Activated T-cell treated with anti-CD3 and anti-CD28 coated beads, Interleukin-2, amount 50 U/mL, for 48 hours (primary cell): ENCODE measurements around the gene CLBA1.
"Not testable (repeated sequence)": the region's sequence is repeated elsewhere in the genome, so short reads cannot be mapped to it uniquely, and the experiment has no call there.

Experiments
- DNase-seq, 2 experiments: peaks; one replicate each; pipeline ENCODE4 v3.0.0-alpha.2; 2020

CLBA1 gene

DNA sequence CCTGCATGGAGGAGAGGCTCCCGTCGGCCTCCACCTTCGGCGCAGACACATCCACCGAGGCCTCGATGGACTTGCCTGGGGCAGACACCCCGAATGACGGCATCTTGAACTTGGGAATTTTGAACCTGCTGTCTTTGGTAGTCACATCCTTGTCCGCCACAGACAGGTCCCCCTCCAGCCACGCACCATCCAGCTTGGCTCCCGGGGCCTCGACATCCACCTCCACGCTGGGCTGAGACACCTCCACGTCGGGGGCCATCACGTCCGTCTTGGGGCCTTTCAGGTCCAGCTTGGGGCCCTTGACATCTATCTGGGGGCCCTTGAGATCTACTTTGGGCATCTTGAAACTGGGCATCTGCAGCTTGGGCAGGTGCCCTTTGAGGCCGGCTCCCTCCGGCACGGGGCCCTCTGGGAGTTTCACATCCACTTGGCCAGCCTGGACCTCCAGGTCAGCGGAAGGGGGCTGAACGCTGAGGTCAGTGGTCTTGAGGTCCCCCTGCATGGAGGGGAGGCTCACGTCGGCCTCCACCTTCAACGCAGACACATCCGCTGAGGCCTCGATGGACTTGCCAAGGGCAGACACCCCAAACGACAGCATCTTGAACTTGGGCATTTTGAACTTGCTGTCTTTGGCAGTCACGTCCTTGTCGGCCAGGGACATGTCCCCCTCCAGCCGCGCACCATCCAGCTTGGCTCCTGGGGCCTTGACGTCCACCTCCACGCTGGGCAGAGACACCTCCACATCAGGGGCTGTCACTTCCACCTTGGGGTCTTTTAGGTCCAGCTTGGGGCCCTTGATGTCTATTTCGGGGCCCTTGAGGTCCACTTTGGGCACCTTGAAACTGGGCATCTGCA, 37.5 kb upstream of the CLBA1 start:
- not testable (repeated sequence) for DNase-seq

GRCh38 chr14:104948736-104949031, 36.9 kb upstream of the CLBA1 start:
- no peak for DNase-seq

DNA sequence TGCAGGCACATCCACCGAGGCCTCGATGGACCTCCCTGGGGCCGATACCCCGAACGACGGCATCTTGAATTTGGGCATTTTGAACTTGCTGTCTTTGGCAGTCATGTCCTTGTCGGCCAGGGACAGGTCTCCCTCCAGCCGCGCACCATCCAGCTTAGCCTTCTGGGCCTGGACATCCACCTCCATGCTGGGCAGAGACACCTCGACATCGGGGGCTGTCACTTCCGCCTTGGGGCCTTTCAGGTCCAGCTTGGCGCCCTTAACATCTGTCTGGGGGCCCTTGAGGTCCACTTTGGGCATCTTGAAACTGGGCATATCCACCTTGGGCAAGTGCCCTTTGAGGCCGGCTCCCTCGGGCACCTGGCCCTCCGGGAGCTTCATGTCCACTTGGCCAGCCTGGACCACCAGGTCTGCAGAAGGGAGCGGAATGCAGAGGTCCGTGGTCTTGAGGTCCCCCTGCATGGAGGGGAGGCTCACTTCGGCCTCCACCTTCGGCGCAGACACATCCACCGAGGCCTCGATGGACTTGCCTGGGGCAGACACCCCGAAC, 36.1 kb upstream of the CLBA1 start:
- not testable (repeated sequence) for DNase-seq

- no peak for DNase-seq
Measured at GRCh38 chr14:104950021-104950420, 35.6 kb upstream of the CLBA1 start.

GRCh38 chr14:104950701-104951100, 34.9 kb upstream of the CLBA1 start:
- not testable (repeated sequence) for DNase-seq

DNA sequence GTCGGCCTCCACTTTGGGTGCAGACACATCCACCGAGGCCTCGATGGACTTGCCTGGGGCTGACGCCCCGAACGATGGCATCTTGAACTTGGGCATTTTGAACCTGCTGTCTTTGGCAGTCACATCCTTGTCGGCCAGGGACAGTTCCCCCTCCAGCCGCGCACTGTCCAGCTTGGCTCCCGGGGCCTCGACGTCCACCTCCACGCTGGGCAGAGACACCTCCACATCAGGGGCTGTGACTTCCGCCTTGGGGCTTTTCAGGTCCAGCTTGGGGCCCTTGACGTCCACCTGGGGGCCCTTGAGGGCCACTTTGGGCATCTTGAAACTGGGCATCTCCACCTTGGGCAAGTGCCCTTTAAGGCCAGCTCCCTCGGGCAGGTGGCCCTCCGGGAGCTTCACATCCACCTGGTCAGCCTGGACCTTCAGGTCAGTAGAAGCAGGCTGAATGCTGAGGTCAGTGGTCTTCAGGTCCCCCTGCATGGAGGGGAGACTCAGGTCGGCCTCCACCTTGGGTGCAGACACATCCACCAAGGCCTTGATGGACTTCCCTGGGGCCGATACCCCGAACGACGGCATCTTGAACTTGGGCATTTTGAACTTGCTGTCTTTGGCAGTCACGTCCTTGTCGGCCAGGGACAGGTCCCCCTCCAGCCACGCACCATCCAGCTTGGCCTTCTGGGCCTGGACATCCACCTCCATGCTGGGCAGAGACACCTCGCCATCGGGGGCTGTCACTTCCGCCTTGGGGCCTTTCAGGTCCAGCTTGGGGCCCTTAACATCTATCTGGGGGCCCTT, 33.5 kb upstream of the CLBA1 start:
- not testable (repeated sequence) for DNase-seq

- DNase-seq = no peak
Measured at GRCh38 chr14:104953097-104953496, 32.5 kb upstream of the CLBA1 start.

DNA sequence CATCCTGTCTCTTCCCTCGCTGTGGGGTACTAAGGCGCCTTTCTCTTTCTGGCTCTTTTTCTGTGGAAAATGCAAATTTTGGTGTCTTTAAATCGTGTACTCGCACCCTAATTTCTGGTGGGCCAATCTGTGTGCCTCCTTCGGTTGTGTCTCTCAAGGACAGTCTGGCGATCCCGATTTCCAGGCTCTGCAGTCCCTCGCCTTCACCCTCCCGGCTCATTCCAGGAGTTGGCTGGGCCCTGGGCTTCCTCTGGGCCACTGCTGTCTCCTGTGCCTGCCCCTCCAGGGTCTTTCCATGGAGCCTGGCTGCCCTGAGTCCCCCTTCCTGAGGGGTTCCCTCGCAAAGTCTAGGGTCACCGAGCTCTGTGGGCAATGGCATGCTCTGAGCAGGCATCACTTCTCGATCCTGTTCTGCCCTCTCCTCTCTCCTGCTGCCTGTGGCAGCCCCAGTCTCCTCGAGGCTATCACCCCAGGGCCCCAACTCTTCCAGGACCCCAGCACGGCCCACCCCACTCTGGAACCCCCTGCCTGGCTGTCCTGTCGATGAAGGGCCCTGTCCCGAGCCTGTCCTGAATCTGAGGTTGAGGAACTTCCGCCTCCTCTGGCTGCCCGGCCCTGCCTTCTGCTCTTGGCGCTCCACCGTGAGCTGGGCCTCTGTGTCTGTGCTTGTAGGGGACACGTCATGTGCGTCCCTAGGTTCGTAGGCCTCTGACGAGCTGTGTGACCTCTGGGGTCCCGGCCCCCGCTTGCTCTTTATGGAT, 31.5 kb upstream of the CLBA1 start:
- DNase-seq = no peak

- no peak for DNase-seq
Measured at GRCh38 chr14:104954746-104955395, 30.7 kb upstream of the CLBA1 start.

DNA sequence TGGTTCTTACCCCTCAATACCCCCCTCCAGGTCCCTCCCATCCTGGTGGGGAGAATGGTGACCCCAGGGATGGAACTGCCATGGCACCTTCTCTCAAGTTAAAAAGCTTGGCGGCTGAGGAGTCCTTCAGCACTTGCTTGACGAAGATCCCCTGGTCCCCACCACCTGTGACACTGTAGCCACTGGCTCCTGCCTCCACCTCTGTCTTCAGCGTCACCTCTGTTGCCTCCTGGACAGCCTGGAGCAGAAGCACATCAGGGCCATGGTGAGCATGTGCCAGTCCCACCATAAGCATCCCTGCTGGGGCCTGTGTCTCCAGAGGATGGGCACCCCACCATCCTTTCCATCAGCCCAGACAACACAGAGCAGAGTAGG, 30.2 kb upstream of the CLBA1 start:
- DNase-seq = no peak

DNA sequence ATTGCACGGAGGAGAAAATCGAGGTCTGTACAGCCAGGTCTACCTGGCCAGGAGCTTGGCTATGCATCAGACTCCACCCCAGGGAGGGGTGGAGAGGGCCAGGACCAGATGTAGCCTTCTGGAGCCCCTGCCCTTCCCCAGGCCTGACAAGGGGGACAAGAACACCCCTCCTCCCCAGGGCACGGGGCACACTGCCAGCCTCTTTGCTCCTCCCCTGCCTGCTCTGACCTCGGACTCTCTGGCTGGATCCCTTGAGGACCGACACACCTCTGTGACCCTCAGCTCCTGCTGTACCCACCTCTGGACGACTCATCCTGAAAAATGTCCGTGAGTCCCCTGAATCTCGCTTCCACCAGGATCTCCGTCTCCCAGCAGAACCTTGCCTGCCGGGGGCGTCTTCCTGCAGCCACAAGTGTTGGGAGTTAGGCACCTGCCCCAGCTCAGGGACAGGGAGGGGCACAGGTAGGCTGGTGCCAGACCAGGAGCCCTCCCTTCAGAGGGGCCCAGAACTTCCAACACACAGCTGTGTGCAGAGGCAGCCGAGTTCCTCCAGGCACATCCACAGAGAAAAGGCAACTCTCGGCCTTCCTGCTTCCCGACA, 29.2 kb upstream of the CLBA1 start:
- no peak for DNase-seq

DNA sequence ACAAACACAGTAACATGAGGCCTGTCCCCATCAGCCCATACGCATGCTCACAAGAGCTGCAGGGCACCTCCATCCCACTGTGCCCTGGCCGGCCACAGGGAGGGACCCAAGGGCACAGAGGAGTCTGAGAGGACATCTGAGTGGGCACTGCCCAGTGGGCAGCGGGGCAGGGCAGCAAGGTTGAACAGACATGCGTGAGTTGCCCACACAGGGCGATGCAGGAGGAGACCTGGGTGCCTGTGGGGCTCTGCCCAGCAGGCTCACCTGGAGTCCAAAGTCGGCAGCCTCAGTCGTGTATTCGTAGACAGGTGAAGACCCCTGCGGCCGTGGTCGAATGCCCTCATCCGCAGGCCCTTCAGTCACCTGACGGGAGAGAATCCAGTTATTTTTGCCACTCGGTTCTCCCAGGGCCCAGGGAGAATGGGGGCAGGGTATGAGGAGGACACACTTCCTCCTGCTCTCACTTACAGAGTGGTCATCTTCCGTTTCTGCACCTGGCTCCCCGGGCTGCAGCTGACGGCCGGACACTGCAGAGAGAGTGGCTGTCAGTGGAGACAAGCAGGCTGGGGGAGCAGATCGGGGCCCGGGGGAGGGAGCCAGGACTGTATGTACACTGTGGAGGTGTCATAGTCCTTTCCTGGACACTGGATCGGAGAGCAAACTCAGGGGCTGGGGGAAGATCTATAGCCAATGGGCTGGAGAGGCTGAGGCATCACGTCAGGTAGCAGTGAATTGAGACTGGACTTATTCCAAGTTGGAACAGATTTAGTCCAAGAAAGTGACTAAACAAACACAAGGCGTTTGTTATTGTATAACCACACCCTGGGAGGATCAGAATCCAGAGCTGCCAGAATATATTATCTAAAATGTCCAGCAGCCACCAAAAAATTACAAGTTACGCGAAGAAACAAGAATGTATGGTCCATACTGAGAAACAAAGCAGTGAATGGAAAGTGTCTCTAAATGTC, 28.2 kb upstream of the CLBA1 start:
- DNase-seq = no peak

DNA sequence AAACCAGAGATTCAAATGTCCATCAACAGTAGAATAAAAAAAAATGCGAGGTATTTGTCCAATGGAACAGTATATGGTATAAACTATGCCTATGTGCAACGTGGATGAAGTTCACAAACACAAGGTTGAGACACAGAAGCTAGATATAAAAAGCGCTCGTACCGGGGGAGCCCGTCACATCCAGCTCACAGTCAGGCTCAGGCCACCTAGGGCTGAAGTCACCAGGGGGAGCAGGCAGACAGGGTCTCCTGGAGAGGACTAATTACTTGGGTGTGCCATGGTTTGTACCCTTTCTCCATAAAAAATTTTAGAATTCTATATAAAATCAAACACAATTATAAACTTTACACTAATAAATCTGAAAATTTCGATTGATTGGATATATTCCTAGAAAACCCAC, 21.0 kb upstream of the CLBA1 start:
- DNase-seq = no peak

DNA sequence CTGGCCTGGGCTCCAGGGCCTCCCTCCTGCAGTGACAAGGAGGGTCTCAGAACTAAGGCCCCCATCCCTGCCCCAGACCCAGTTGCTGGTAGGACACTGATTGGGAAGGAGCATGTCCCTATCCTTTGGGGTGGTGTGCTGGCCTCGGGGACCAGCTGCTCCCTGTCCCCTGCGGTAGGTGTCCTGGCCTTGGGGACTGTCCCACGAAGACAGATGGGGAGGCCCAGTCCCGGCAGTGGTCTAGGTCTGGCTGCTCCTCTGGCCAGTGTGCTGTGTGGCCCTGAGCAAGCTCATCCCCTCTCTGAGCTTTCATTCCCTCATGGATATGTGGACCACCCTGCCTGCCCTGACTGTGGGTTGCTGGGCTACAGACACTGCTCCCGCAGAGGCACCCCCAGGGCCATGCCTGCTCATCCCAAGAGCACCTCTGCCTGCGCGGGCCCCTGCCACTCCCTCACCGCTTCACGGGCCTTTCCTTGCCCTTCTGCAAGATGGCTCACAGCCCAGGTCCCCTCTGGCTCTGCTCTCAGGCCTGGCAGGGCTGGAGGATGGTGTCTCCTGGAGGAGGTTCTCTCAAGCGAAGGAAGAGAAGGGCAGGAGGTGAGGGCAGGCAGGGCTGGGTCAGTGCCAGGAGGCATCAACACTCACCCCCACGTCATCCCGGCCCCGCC, 19.9 kb upstream of the CLBA1 start:
- no peak for DNase-seq

DNA sequence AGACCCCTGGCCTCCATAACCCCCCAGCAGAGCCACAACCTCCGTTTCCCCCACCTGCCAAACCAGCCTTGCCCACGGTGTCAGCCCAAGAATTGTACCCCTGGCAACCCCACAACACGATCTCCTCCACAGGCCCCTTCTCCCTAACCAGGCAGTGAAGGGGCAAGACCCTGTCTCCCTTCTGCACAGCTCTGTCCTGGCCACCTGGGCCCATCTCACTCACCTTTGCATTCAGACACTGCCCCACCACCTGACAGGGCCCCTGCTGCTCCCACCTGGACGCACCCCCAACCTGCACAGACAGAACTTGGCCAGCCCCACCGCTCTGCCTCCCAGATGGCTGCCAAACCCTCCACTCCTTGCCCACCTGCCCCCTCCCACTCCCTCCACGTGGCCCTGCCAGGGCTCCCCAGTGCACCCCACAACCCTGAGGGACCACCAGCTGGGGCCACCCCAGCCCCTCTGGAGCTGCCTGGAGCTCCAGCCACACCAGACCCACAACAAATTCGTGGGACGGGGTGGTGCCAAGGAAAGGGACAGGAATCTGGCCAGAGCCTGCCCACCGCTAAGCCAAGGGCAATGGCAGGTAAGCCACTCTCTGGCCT, 19.2 kb upstream of the CLBA1 start:
- DNase-seq = no peak

DNA sequence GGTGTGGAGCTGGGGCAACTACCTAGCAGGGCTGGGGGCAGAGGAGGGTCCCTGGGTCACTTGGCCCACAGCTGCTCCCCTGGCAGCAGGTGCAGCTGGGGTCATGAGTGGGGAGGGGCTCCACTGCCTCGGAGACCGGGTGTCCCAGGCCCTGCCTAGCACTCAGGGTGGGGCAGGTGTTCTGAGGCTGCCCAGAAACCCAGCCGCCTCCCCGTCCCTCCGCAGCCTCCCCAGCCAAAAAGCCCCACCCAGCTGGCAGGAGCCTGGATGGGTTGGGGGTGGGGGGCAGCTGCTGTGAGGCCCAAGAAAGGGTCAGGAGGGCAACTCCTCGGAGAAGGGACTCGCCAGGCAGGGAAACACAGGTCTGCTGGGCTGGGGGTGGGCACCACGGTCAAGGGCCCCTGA, 18.6 kb upstream of the CLBA1 start:
- DNase-seq = no peak

- DNase-seq = no peak
Measured at GRCh38 chr14:104967386-104968152, 18.0 kb upstream of the CLBA1 start.

DNA sequence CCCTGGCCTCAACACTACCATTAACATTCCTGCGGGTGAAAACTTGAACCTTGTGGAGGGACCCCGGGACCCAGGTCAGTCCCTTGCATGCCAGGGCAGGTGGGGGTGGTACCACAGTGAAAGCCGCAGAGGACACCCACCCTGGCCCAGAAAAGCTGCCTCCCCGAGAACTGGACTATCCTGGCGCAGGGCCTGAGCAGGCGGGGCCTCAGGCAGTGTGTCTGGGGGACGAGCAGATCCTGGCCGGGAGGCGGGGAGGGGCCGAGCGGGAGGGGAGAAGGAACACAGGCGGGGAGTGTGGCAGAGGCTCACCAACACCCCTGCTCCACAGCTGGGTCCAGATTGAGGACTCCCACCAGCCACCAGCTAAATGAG, 17.4 kb upstream of the CLBA1 start:
- no peak for DNase-seq
